Breast epithelium (tissue), 4 donors: ENCODE measurements around the gene ODF4. TPM values are rescaled to one million over a fixed set of nuclear protein-coding genes. Genes with fewer than 3 reads are reported as not detected.

Experiments
- DNase-seq, 2 donors: peaks; one replicate each; pipeline ENCODE4 v3.0.0-alpha.2; 2019; ENCODE audit warnings: low spot score in 2 of 2
- H3K27ac ChIP-seq, 2 donors: fragments of 200-600 bp; sonication (generic) in 1 of 2; one replicate each; pipeline ENCODE4 v1.5.1; 2016 to 2019; ENCODE audit warnings: mild to moderate bottlenecking in 1 of 2
- H3K27me3 ChIP-seq, 2 donors: fragments of 200-600 bp; sonication (generic) in 1 of 2; one replicate each; pipeline versions ENCODE4 v1.5.1 to v1.6.0; 2017 to 2019; ENCODE audit warnings: control low read depth in 1 of 2, mild to moderate bottlenecking in 1 of 2
- H3K36me3 ChIP-seq: fragments of 200-600 bp; one replicate; pipeline ENCODE4 v1.5.1; 2019
- H3K4me1 ChIP-seq, 2 donors: fragments of 200-600 bp; sonication (generic); one replicate each; pipeline ENCODE4 v1.5.1; 2016 to 2019; ENCODE audit warnings: control low read depth in 1 of 2
- H3K4me3 ChIP-seq, 3 donors: fragments of 200-600 bp; sonication (generic); 1 replicate in 2 of 3; 2 replicates in 1 of 3; pipeline ENCODE4 v1.5.1; 2016 to 2019; ENCODE audit warnings: mild to moderate bottlenecking in 3 of 3, moderate library complexity in 2 of 3
- H3K9me3 ChIP-seq, 2 donors: fragments of 200-600 bp; sonication (generic) in 1 of 2; one replicate each; pipeline ENCODE4 v1.5.1; 2016 to 2019; ENCODE audit warnings: control low read depth in 1 of 2
- CTCF ChIP-seq, 3 donors: fragments of 450-650 bp; IDR thresholded peaks; one replicate each; pipeline ENCODE4 v1.5.1; 2016 to 2017; ENCODE audit warnings: antibody characterized with exemption in 3 of 3, mild to moderate bottlenecking in 3 of 3, moderate library complexity in 3 of 3
- POLR2A ChIP-seq: fragments of 450-650 bp; IDR thresholded peaks from one replicate; pipeline ENCODE4 v1.6.1; 2016; ENCODE audit warnings: antibody characterized with exemption, mild to moderate bottlenecking, moderate library complexity
- POLR2AphosphoS5 ChIP-seq, 3 donors: sonication (generic); formaldehyde crosslinking; IDR thresholded peaks; one replicate each; pipeline ENCODE4 v1.6.1; 2017; ENCODE audit warnings: antibody characterized with exemption in 3 of 3
- intact Hi-C: fragments of 100-400 bp; cut with DNase I; formaldehyde crosslinking; loops from one replicate; pipeline ENCODE4 v1.15.1; 2023; ENCODE audit warnings: low total_unique reads
- total RNA-seq, 3 donors: library from RNA; depleted of rRNA; stranded (reverse); fragments of >200 nt; gene quantifications; one replicate each; pipeline ENCODE4 v1.1.0, GENCODE V29; 2016

The ODF4 gene
- total RNA-seq, 3 donors from 2014 or later, result not detected

GRCh38 chr17:8312726-8313600, 26.7 kb upstream of the ODF4 start:
- intact Hi-C loops, result no loop called here
- Histone ChIP-seq H3K9me3 (no peaks in the 10 kb centered on the region), H3K36me3 (no peaks in the 10 kb centered on the region), H3K4me3 (peak overlapping the region in 1 of 3 donors; percentile 25), H3K27me3 (peaks cover 0 to 34% of the 10 kb centered on the region in 2 donors), H3K4me1 (peaks cover 0 to 4% of the 10 kb centered on the region in 2 donors), H3K27ac (no peak overlapping the region)
- DNase-seq, result no peak
- TF ChIP-seq POLR2A (no peak), CTCF (IDR thresholded peaks at IDR 0.05) (no peak), POLR2AphosphoS5 (IDR thresholded peaks at IDR 0.05) (no peak)

- no peak for DNase-seq
- peaks cover 0 to 4% of the 10 kb centered on the region in 2 donors for H3K4me1 ChIP-seq
- no peaks in the 10 kb centered on the region for H3K9me3 ChIP-seq
- H3K27me3 ChIP-seq, result peaks cover 0 to 38% of the 10 kb centered on the region in 2 donors
- H3K4me3 ChIP-seq, result peak overlapping the region in 2 of 3 donors; percentile 35 to 50
- TF ChIP-seq POLR2AphosphoS5 (IDR thresholded peaks at IDR 0.05) (no peak), POLR2A (no peak), CTCF (IDR thresholded peaks at IDR 0.05) (no peak)
- intact Hi-C loops, result no loop called here
- H3K27ac ChIP-seq, result no peak overlapping the region
- H3K36me3 ChIP-seq, result no peaks in the 10 kb centered on the region
Observed at GRCh38 chr17:8314797-8315763, 24.6 kb upstream of the ODF4 start.

GRCh38 chr17:8315764-8316217, 23.8 kb upstream of the ODF4 start:
- H3K27ac ChIP-seq, result no peak overlapping the region
- no peak for DNase-seq
- H3K4me3 ChIP-seq, result peak overlapping the region in 2 of 3 donors; percentile 35 to 50
- H3K36me3 ChIP-seq, result no peaks in the 10 kb centered on the region
- H3K9me3 ChIP-seq, result no peaks in the 10 kb centered on the region
- peaks cover 0 to 38% of the 10 kb centered on the region in 2 donors for H3K27me3 ChIP-seq
- peaks cover 0 to 4% of the 10 kb centered on the region in 2 donors for H3K4me1 ChIP-seq
- intact Hi-C loops, result no loop called here
- TF ChIP-seq CTCF (IDR thresholded peaks at IDR 0.05), result no peak
- no peak for TF ChIP-seq POLR2AphosphoS5 (IDR thresholded peaks at IDR 0.05)
- no peak for TF ChIP-seq POLR2A

- intact Hi-C loops, result no loop called here
- DNase-seq, result no peak
Observed at GRCh38 chr17:8318010-8318935, 21.4 kb upstream of the ODF4 start.

More at GRCh38 chr17:8318010-8318935, 21.4 kb upstream of the ODF4 start:
- TF ChIP-seq CTCF (IDR thresholded peaks at IDR 0.05) (no peak), POLR2AphosphoS5 (IDR thresholded peaks at IDR 0.05) (no peak), POLR2A (no peak)
- peaks cover 0 to 4% of the 10 kb centered on the region in 2 donors for H3K4me1 ChIP-seq
- H3K27me3 ChIP-seq, result peaks cover 0 to 16% of the 10 kb centered on the region in 2 donors
- H3K27ac ChIP-seq, result no peak overlapping the region
- no peak overlapping the region for H3K4me3 ChIP-seq
- no peaks in the 10 kb centered on the region for H3K9me3 ChIP-seq
- H3K36me3 ChIP-seq, result no peaks in the 10 kb centered on the region
